ENCODE data around the gene MMP24OS.
A peak's percentile ranks its signal among the peaks of the same experiment; 100 is the strongest.

Gene MMP24OS

GRCh38 chr20:35290186-35290886 lies 12.4 kb upstream of the MMP24OS start:
- no peak for DNase-seq

- no peak for DNase-seq
Observed at GRCh38 chr20:35288325-35289060, 10.6 kb upstream of the MMP24OS start.

GRCh38 chr20:35287509-35288324 lies 9.8 kb upstream of the MMP24OS start:
- no peak for DNase-seq

- no peak for DNase-seq
Observed at GRCh38 chr20:35286899-35287508, 9.1 kb upstream of the MMP24OS start.

- DNase-seq: no peak
Observed at GRCh38 chr20:35286077-35286898, 8.4 kb upstream of the MMP24OS start.

GRCh38 chr20:35285806-35286076 lies 7.8 kb upstream of the MMP24OS start:
- DNase-seq: no peak

- DNase-seq: no peak
Observed at GRCh38 chr20:35284992-35285805, 7.3 kb upstream of the MMP24OS start.

GRCh38 chr20:35284267-35284991 lies 6.5 kb upstream of the MMP24OS start, which contains the start of gene EIF6:
Gene EIF6 (minus strand): TSS chr20:35284772. CDS start chr20:35284487, 285 bp downstream.
- DNase-seq: peak; percentile 79

GRCh38 chr20:35283441-35284266 lies 5.7 kb upstream of the MMP24OS start:
- no peak for DNase-seq

GRCh38 chr20:35281506-35282101 lies 3.7 kb upstream of the MMP24OS start:
- no peak for DNase-seq

GRCh38 chr20:35280523-35280922 lies 2.6 kb upstream of the MMP24OS start:
- DNase-seq: no peak

GRCh38 chr20:35279533-35280174 lies 1.7 kb upstream of the MMP24OS start:
- DNase-seq: no peak

GRCh38 chr20:35279040-35279439 lies 1.1 kb upstream of the MMP24OS start:
- no peak for DNase-seq

GRCh38 chr20:35277127-35277526 lies 795 bp downstream of the MMP24OS start:
- DNase-seq: no peak

- no peak for DNase-seq
Observed at GRCh38 chr20:35276408-35276807, 1.5 kb downstream of the MMP24OS start.

GRCh38 chr20:35275741-35276251 lies 2.1 kb downstream of the MMP24OS start:
- DNase-seq: no peak

GRCh38 chr20:35274172-35275092 lies 3.5 kb downstream of the MMP24OS start:
- no peak for DNase-seq

Data from activated naive CD4-positive, alpha-beta T cell treated with anti-CD3 and anti-CD28 coated beads, Interleukin-2, amount 50 U/mL, for 16 hours (primary cell).